Neural progenitor cell (in vitro differentiated cells): Measurements from ENCODE around the gene EFCAB10. TPM values are rescaled to one million over a fixed set of nuclear protein-coding genes. Genes with fewer than 3 reads are reported as not detected.
A peak's percentile ranks its signal among the peaks of the same experiment; 100 is the strongest.

Source experiments
- DNase-seq: peaks from one replicate; pipeline ENCODE4 v3.0.0-alpha.2; 2016; ENCODE audit warnings: low spot score
- H2AFZ ChIP-seq: fragments of 200-600 bp; sonication (generic); replicated peaks from 2 replicates; pipeline ENCODE4 v1.6.1; 2016; ENCODE audit warnings: antibody characterized with exemption
- H3F3A ChIP-seq: fragments of 200-600 bp; sonication (generic); 2 replicates; pipeline ENCODE4 v1.6.1; 2016; ENCODE audit warnings: antibody characterized with exemption, low read depth
- H3K27ac ChIP-seq: fragments of 200-600 bp; sonication (generic); 2 replicates; pipeline ENCODE4 v1.5.1; 2016; ENCODE audit warnings: mild to moderate bottlenecking
- H3K27me3 ChIP-seq: fragments of 200-600 bp; sonication (generic); 2 replicates; pipeline ENCODE4 v1.6.1; 2016; ENCODE audit warnings: mild to moderate bottlenecking, moderate library complexity
- H3K36me3 ChIP-seq: fragments of 200-600 bp; sonication (generic); 2 replicates; pipeline ENCODE4 v1.5.1; 2016
- H3K4me1 ChIP-seq: fragments of 200-600 bp; sonication (generic); 2 replicates; pipeline ENCODE4 v1.6.1; 2016; ENCODE audit warnings: mixed run types
- H3K4me2 ChIP-seq: fragments of 200-600 bp; sonication (generic); 2 replicates; pipeline ENCODE4 v1.6.1; 2016
- H3K4me3 ChIP-seq: fragments of 200-600 bp; sonication (generic); 2 replicates; pipeline ENCODE4 v1.5.1; 2016
- H3K79me2 ChIP-seq: fragments of 200-600 bp; sonication (generic); 2 replicates; pipeline ENCODE4 v1.6.1; 2016; ENCODE audit warnings: low read depth
- H3K9ac ChIP-seq: fragments of 200-600 bp; sonication (generic); 2 replicates; pipeline ENCODE4 v1.6.1; 2016
- H3K9me3 ChIP-seq: fragments of 200-600 bp; sonication (generic); 2 replicates; pipeline ENCODE4 v1.5.1; 2016; ENCODE audit warnings: low read depth
- H4K20me1 ChIP-seq: fragments of 200-600 bp; sonication (generic); 2 replicates; pipeline ENCODE4 v1.6.1; 2016; ENCODE audit warnings: low read depth
- H3K27ac Mint-ChIP-seq: 3 replicates; pipeline ENCODE4 v1.8.0; 2021; ENCODE audit warnings: mixed read lengths
- H3K27me3 Mint-ChIP-seq: 2 replicates; pipeline ENCODE4 v1.8.0; 2022; ENCODE audit warnings: low read depth, mild to moderate bottlenecking, inconsistent platforms, moderate library complexity, mixed read lengths; ENCODE audit not compliant: insufficient read depth
- H3K36me3 Mint-ChIP-seq: 3 replicates; pipeline ENCODE4 v1.8.0; 2021; ENCODE audit warnings: mixed read lengths
- H3K4me1 Mint-ChIP-seq: 3 replicates; pipeline ENCODE4 v1.8.0; 2021; ENCODE audit warnings: mixed read lengths
- H3K4me3 Mint-ChIP-seq: 3 replicates; pipeline ENCODE4 v1.8.0; 2021; ENCODE audit warnings: mild to moderate bottlenecking, moderate library complexity, mixed read lengths
- H3K9me3 Mint-ChIP-seq: 3 replicates; pipeline ENCODE4 v1.8.0; 2020; ENCODE audit warnings: mixed read lengths
- EZH2 ChIP-seq: fragments of 200-600 bp; sonication (generic); IDR thresholded peaks from 2 replicates; pipeline ENCODE4 v1.6.1; 2017; ENCODE audit warnings: antibody characterized with exemption, mild to moderate bottlenecking, moderate library complexity
- EZH2phosphoT487 ChIP-seq: fragments of 200-600 bp; sonication (generic); IDR thresholded peaks from 2 replicates; pipeline ENCODE4 v1.6.1; 2017; ENCODE audit warnings: antibody characterized with exemption
- total RNA-seq: library from RNA; depleted of rRNA; stranded (reverse); fragments of >200 nt; gene quantifications from 2 replicates; pipeline ENCODE4 v1.2.3, GENCODE V29; 2015; ENCODE audit warnings: low replicate concordance
- TF ChIP-seq, protein P1 (sequence below): fragments of 200-600 bp; sonication (generic); IDR thresholded peaks from 2 replicates; pipeline ENCODE4 v1.5.1; 2017; ENCODE audit warnings: antibody characterized with exemption, mild to moderate bottlenecking

Gene EFCAB10
- total RNA-seq, 1 donor from 2014 or later = 5.0 TPM

DNA sequence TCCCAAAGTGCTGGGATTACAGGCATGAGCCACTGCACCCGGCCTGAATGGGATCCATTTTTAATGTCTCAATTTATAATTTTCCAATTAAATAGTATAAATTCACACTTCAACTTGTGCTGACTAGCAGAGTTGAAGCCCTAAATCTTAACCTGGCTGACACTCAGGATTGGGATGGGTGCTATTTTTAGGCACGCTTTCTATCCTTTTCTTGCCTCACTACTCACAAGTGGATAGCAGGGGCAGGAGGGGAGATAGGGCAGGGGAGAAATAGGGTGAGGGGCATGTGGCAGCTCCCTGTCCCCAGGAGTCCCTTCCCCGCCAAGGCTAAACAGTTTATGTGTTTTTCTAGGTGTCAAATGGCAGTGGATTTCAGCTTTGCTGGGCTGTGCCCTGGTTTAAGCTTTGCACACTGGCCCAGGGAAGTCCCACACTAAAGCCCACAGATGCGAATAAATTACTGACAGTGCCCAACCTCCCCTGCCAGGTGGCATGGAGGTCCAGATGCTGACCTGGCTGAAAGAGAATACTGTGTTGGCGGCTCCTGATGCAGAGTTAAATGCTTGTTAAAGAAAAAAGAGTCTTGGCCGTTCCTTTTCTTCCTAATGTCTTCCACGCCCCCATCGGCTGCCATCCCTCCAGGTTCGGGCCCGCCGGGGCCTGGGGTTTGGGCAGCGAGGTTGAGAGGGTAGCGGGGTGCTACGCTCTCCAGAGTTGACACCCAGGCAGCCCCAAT lies 36.2 kb upstream of the EFCAB10 start:
- Mint-ChIP-seq H3K4me3 (no peak overlapping the region), H3K36me3 (peaks cover 15% of the 10 kb centered on the region), H3K27me3 (peaks cover 5% of the 10 kb centered on the region), H3K27ac (no peak overlapping the region), H3K4me1 (no peaks in the 10 kb centered on the region), H3K9me3 (no peaks in the 10 kb centered on the region)
- Histone ChIP-seq H3K4me1 (no peaks in the 10 kb centered on the region), H3K4me3 (no peak overlapping the region), H2AFZ (no peak overlapping the region), H3K4me2 (no peak overlapping the region), H3K79me2 (no peaks in the 10 kb centered on the region), H3K36me3 (no peaks in the 10 kb centered on the region), H3K9me3 (no peaks in the 10 kb centered on the region), H3K27me3 (no peaks in the 10 kb centered on the region), H3K27ac (no peak overlapping the region), H3K9ac (no peak overlapping the region), H4K20me1 (no peaks in the 10 kb centered on the region), H3F3A (no peaks in the 10 kb centered on the region)
- DNase-seq = no peak
- TF ChIP-seq, protein P1, sequence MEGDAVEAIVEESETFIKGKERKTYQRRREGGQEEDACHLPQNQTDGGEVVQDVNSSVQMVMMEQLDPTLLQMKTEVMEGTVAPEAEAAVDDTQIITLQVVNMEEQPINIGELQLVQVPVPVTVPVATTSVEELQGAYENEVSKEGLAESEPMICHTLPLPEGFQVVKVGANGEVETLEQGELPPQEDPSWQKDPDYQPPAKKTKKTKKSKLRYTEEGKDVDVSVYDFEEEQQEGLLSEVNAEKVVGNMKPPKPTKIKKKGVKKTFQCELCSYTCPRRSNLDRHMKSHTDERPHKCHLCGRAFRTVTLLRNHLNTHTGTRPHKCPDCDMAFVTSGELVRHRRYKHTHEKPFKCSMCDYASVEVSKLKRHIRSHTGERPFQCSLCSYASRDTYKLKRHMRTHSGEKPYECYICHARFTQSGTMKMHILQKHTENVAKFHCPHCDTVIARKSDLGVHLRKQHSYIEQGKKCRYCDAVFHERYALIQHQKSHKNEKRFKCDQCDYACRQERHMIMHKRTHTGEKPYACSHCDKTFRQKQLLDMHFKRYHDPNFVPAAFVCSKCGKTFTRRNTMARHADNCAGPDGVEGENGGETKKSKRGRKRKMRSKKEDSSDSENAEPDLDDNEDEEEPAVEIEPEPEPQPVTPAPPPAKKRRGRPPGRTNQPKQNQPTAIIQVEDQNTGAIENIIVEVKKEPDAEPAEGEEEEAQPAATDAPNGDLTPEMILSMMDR = no peak
- TF ChIP-seq EZH2 (no peak), EZH2phosphoT487 (no peak)

DNA sequence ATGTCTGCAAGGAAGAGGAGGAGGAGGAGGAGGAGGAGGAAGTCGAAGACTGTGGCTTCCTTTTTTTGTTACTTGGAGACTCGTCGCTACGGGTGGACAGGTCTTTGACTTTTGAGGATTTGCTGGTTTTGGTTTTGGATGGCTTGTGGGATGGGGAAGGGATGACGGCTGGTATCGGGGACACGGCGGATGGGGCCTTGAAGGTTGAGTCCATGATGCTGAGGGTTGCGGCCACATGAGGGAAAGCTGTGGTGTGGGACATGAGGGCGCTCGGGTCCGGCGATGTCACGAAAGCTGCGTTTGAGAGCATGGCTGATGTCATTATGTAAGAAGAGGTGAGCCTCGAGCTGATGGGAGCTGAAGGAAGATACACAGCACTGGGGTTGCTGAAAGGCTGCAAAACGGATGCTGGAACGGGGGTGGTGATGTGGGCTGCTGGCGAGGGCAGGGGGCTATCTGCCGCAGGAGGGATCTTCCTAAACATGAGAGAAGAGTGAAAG lies 33.1 kb upstream of the EFCAB10 start:
- no peak for DNase-seq
- H3K4me1 ChIP-seq = no peaks in the 10 kb centered on the region
- no peak overlapping the region for H3K9ac ChIP-seq
- H3K4me1 Mint-ChIP-seq = no peaks in the 10 kb centered on the region
- no peaks in the 10 kb centered on the region for H3F3A ChIP-seq
- TF ChIP-seq EZH2phosphoT487 = no peak
- TF ChIP-seq, protein P1 = no peak
- TF ChIP-seq EZH2 = no peak
- H3K79me2 ChIP-seq = no peaks in the 10 kb centered on the region
- peaks cover 13% of the 10 kb centered on the region for H3K36me3 Mint-ChIP-seq
- H3K9me3 Mint-ChIP-seq = no peaks in the 10 kb centered on the region
- H3K4me3 Mint-ChIP-seq = no peak overlapping the region
- H3K4me3 ChIP-seq = no peak overlapping the region
- H3K27ac ChIP-seq = no peak overlapping the region
- H3K9me3 ChIP-seq = no peaks in the 10 kb centered on the region
- peaks cover 5% of the 10 kb centered on the region for H3K27me3 Mint-ChIP-seq
- H2AFZ ChIP-seq = no peak overlapping the region
- H3K4me2 ChIP-seq = no peak overlapping the region
- peak overlapping the region; percentile 18 for H3K27ac Mint-ChIP-seq
- no peaks in the 10 kb centered on the region for H3K27me3 ChIP-seq
- H3K36me3 ChIP-seq = no peaks in the 10 kb centered on the region
- no peaks in the 10 kb centered on the region for H4K20me1 ChIP-seq

DNA sequence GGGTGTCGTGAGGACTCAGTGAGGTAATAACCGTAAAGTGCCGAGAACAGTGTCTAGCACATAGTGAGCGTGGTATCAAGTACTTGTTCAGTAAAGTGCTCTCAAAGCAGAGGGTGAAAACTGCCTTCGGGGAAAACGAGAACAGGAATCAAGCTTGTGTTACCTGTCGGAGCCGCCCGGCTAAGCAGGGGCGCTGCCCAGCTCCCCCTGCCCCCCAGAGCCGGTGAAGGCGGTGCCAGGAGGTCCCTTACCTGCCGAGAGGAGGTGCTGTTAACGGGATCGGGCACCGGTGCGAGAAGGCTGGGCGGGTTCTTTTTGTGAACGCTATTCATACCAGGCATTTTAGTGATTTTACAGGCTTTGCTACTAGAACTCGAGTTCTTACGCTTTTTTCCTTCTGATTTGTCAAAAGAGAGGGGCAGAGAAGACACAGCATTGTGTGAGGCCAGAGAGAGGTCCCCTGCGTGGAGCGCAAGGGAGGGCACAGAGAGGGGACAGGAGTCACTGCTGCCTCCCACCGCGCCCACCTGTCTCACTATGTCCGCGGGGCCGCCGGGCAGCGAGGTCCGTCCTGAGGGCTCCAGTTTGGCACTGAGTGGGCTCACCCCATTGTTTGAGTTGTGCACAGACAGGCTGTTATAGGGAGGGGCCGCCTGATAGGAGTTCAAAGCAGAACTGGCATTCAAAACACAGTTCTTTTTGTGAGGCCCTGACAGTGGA lies 32.5 kb upstream of the EFCAB10 start:
- Mint-ChIP-seq H3K4me3 (no peak overlapping the region), H3K4me1 (peaks cover 2% of the 10 kb centered on the region), H3K36me3 (peaks cover 12% of the 10 kb centered on the region), H3K9me3 (no peaks in the 10 kb centered on the region), H3K27me3 (peaks cover 5% of the 10 kb centered on the region), H3K27ac (no peak overlapping the region)
- no peak for DNase-seq
- Histone ChIP-seq H3K79me2 (no peaks in the 10 kb centered on the region), H3F3A (no peaks in the 10 kb centered on the region), H3K9ac (no peak overlapping the region), H3K4me3 (no peak overlapping the region), H3K27ac (no peak overlapping the region), H2AFZ (no peak overlapping the region), H3K27me3 (no peaks in the 10 kb centered on the region), H3K4me2 (no peak overlapping the region), H4K20me1 (no peaks in the 10 kb centered on the region), H3K36me3 (no peaks in the 10 kb centered on the region), H3K9me3 (no peaks in the 10 kb centered on the region), H3K4me1 (no peaks in the 10 kb centered on the region)
- TF ChIP-seq EZH2 (no peak), EZH2phosphoT487 (no peak)
- TF ChIP-seq, protein P1 = no peak
